ENCODE data around the gene CCL1. TPM values are rescaled to one million over a fixed set of nuclear protein-coding genes. Genes with fewer than 3 reads are reported as not detected.

Gene CCL1
- not detected in 5 replicates for total RNA-seq (2022; extraction: Qiagen RNA extraction; ENCODE audit: low read depth)

GRCh38 chr17:34363183-34363661, at the start of gene CCL1:
Gene CCL1, minus strand, starts transcription at chr17:34363233. Its CDS starts 72 bp downstream, at chr17:34363161.

GRCh38 chr17:34356194-34356593, 6.8 kb downstream of the CCL1 start, which contains the start of gene CCL13:
Gene CCL13, plus strand, starts transcription at chr17:34356480. Its CDS starts 47 bp downstream, at chr17:34356527.

GRCh38 chr17:34319039-34319483, 44.0 kb downstream of the CCL1 start, which contains the start of gene CCL8:
Gene CCL8, plus strand, starts transcription at chr17:34319435. Its CDS starts 67 bp downstream, at chr17:34319502.

Other genes with a start within 250 kb of the CCL1 start
- 12.2 to 27.7 TPM (median 13.8 TPM) in 5 replicates for gene CCL2, start 107.9 kb downstream of the CCL1 start, total RNA-seq (2022; extraction: Qiagen RNA extraction; ENCODE audit: low read depth)
- gene CCL7, start 93.0 kb downstream of the CCL1 start, total RNA-seq (2022; extraction: Qiagen RNA extraction; ENCODE audit: low read depth): 0.65 TPM in 1 of 5 replicates, not detected in the others
- gene CCL11, start 77.5 kb downstream of the CCL1 start, total RNA-seq (2022; extraction: Qiagen RNA extraction; ENCODE audit: low read depth): not detected in 5 replicates
- not detected in 5 replicates for gene CCL8, start 43.8 kb downstream of the CCL1 start, total RNA-seq (2022; extraction: Qiagen RNA extraction; ENCODE audit: low read depth)
- not detected in 5 replicates for gene CCL13, start 6.8 kb downstream of the CCL1 start, total RNA-seq (2022; extraction: Qiagen RNA extraction; ENCODE audit: low read depth)
- not detected in 5 replicates for gene TMEM132E, start 216.3 kb upstream of the CCL1 start, total RNA-seq (2022; extraction: Qiagen RNA extraction; ENCODE audit: low read depth)